H1 (cell line): ENCODE measurements around the gene TK1. TPM values are rescaled to one million over a fixed set of nuclear protein-coding genes. Genes with fewer than 3 reads are reported as not detected.
A peak's percentile ranks its signal among the peaks of the same experiment; 100 is the strongest.

Experiments
- CTCF ChIA-PET: fragments of 300-600 bp; sonication (Branson Sonifier 250); formaldehyde crosslinking; loops from one replicate; lab custom pipeline; 2021; ENCODE audit not compliant: partially characterized antibody; lab: Charles Lee
- POLR2A ChIA-PET: fragments of 300-600 bp; sonication (Branson Sonifier 250); formaldehyde crosslinking; loops from one replicate; lab custom pipeline; 2021; ENCODE audit warnings: inconsistent platforms; ENCODE audit not compliant: partially characterized antibody; lab: Charles Lee
- DNase-seq, 2 experiments: peaks; one replicate each; pipeline versions ENCODE4 v3.0.0 to v3.0.0-alpha.2; 2010 to 2022; ENCODE audit warnings: low spot score in 2 of 2, low read depth in 1 of 2, mixed read lengths in 1 of 2
- FAIRE-seq: peaks from 2 replicates; lab custom pipeline; 2011; peaks lifted over from hg19 to GRCh38; lab: Jason Lieb, UNC
- H2AFZ ChIP-seq: 2 replicates; pipeline ENCODE4 v1.8.1; 2012; ENCODE audit warnings: low read length, inconsistent platforms
- H2AK5ac ChIP-seq: 2 replicates; pipeline ENCODE4 v1.6.1; 2013; ENCODE audit warnings: low read depth, low read length
- H2BK120ac ChIP-seq: replicated peaks from 2 replicates; pipeline ENCODE3; 2013; ENCODE audit warnings: low read depth, low read length, inconsistent platforms
- H2BK12ac ChIP-seq: 2 replicates; pipeline ENCODE4 v1.6.1; 2013; ENCODE audit warnings: low read depth, low read length
- H2BK15ac ChIP-seq: 2 replicates; pipeline ENCODE4 v1.6.1; 2013; ENCODE audit warnings: low read length
- H2BK20ac ChIP-seq: 2 replicates; pipeline ENCODE4 v1.6.1; 2013; ENCODE audit warnings: low read length
- H2BK5ac ChIP-seq: 2 replicates; pipeline ENCODE4 v1.6.1; 2013; ENCODE audit warnings: low read depth, low read length
- H3K14ac ChIP-seq: 2 replicates; pipeline ENCODE4 v1.6.1; 2013; ENCODE audit warnings: inconsistent platforms; ENCODE audit not compliant: insufficient read length
- H3K18ac ChIP-seq: 2 replicates; pipeline ENCODE4 v1.6.1; 2013; ENCODE audit warnings: low read length; ENCODE audit errors: extremely low read depth
- H3K23ac ChIP-seq: 2 replicates; pipeline ENCODE4 v1.6.1; 2013; ENCODE audit warnings: inconsistent platforms; ENCODE audit not compliant: insufficient read length
- H3K23me2 ChIP-seq: 2 replicates; pipeline ENCODE4 v1.6.1; 2013; ENCODE audit warnings: low read depth, low read length
- H3K27ac ChIP-seq: 2 replicates; pipeline ENCODE4 v1.6.1; 2011; ENCODE audit warnings: low read depth, low read length, inconsistent platforms
- H3K27me3 ChIP-seq, 4 experiments: replicated peaks in 1 of 4; 1 replicate in 1 of 4; 2 replicates in 3 of 4; pipeline versions ENCODE4 v1.6.1 to v1.8.1; 2011 to 2013; ENCODE audit warnings: low read length in 3 of 4, mild to moderate bottlenecking in 3 of 4, inconsistent platforms in 2 of 4, mixed read lengths in 2 of 4, moderate library complexity in 1 of 4; ENCODE audit not compliant: control insufficient read depth in 3 of 4, insufficient read depth in 3 of 4; ENCODE audit errors: extremely low read depth in 1 of 4
- H3K36me3 ChIP-seq, 4 experiments: 2 replicates each; pipeline versions ENCODE4 v1.6.1 to v1.8.1; 2011 to 2013; ENCODE audit warnings: mild to moderate bottlenecking in 4 of 4, low read length in 3 of 4, moderate library complexity in 2 of 4, control low read depth in 1 of 4, inconsistent platforms in 1 of 4; ENCODE audit not compliant: insufficient read depth in 4 of 4, control insufficient read depth in 2 of 4
- H3K4ac ChIP-seq: replicated peaks from 2 replicates; pipeline ENCODE3; 2013; ENCODE audit warnings: low read length, low read depth, mixed read lengths, inconsistent platforms; ENCODE audit not compliant: insufficient read length
- H3K4me1 ChIP-seq, 4 experiments: replicated peaks in 1 of 4; 1 replicate in 1 of 4; 2 replicates in 3 of 4; pipeline versions ENCODE4 v1.6.1 to v1.8.1; 2011 to 2013; ENCODE audit warnings: low read length in 3 of 4, inconsistent platforms in 2 of 4, mixed read lengths in 1 of 4; ENCODE audit not compliant: insufficient read depth in 4 of 4, control insufficient read depth in 3 of 4
- H3K4me2 ChIP-seq, 2 experiments: 2 replicates each; pipeline versions ENCODE4 v1.6.1 to v1.8.1; 2011 to 2013; ENCODE audit warnings: low read depth in 2 of 2, low read length in 2 of 2, control low read depth in 1 of 2, inconsistent platforms in 1 of 2, mild to moderate bottlenecking in 1 of 2; ENCODE audit not compliant: insufficient read depth in 1 of 2
- H3K4me3 ChIP-seq, 4 experiments: fragments of 200-600, 300-600 bp in 1 of 4; sonication (generic), shearing (Covaris generic), sonication (Bioruptor Twin) in 1 of 4; 2 replicates each; pipeline versions ENCODE4 v1.5.1 to v1.8.1; 2011 to 2016; ENCODE audit warnings: low read length in 4 of 4, low read depth in 3 of 4, control low read depth in 2 of 4, inconsistent platforms in 2 of 4, mild to moderate bottlenecking in 2 of 4, mixed read lengths in 1 of 4, moderate library complexity in 1 of 4; ENCODE audit not compliant: insufficient read depth in 2 of 4; ENCODE audit errors: extremely low read depth in 1 of 4
- H3K56ac ChIP-seq: replicated peaks from 2 replicates; pipeline ENCODE3; 2013; ENCODE audit warnings: low read depth, mild to moderate bottlenecking, mixed read lengths, low read length, inconsistent platforms; ENCODE audit not compliant: insufficient read length
- H3K79me1 ChIP-seq: 2 replicates; pipeline ENCODE4 v1.6.1; 2013; ENCODE audit warnings: low read depth, low read length, control low read depth
- H3K79me2 ChIP-seq, 2 experiments: 2 replicates each; pipeline versions ENCODE4 v1.6.1 to v1.8.1; 2012 to 2013; ENCODE audit warnings: low read length in 2 of 2, mild to moderate bottlenecking in 2 of 2, inconsistent platforms in 1 of 2; ENCODE audit not compliant: insufficient read depth in 2 of 2, control insufficient read depth in 1 of 2
- H3K9ac ChIP-seq, 4 experiments: replicated peaks in 1 of 4; 1 replicate in 1 of 4; 2 replicates in 3 of 4; pipeline versions ENCODE4 v1.6.1 to v1.8.1; 2011 to 2013; ENCODE audit warnings: low read depth in 3 of 4, low read length in 3 of 4, control low read depth in 2 of 4, mild to moderate bottlenecking in 2 of 4, moderate library complexity in 2 of 4, inconsistent platforms in 1 of 4; ENCODE audit errors: extremely low read depth in 1 of 4
- H3K9me3 ChIP-seq, 2 experiments: 2 replicates each; pipeline versions ENCODE4 v1.6.1 to v1.8.1; 2012 to 2013; ENCODE audit warnings: mild to moderate bottlenecking in 2 of 2, moderate library complexity in 2 of 2, control low read depth in 1 of 2, inconsistent platforms in 1 of 2, low read depth in 1 of 2, low read length in 1 of 2, mixed read lengths in 1 of 2; ENCODE audit not compliant: insufficient read depth in 2 of 2
- H4K20me1 ChIP-seq, 2 experiments: replicated peaks in 1 of 2; 2 replicates each; pipeline versions ENCODE3 to v1.8.1; 2011 to 2013; ENCODE audit warnings: inconsistent platforms in 2 of 2, low read length in 2 of 2, mild to moderate bottlenecking in 1 of 2; ENCODE audit not compliant: insufficient read depth in 2 of 2, control insufficient read depth in 1 of 2
- H4K5ac ChIP-seq: 2 replicates; pipeline ENCODE4 v1.6.1; 2013; ENCODE audit warnings: low read length, low read depth, mixed read lengths, inconsistent platforms; ENCODE audit not compliant: insufficient read length
- H4K8ac ChIP-seq: 2 replicates; pipeline ENCODE4 v1.8.0; 2013; ENCODE audit warnings: mild to moderate bottlenecking, moderate library complexity, low read length, inconsistent platforms; ENCODE audit not compliant: insufficient read depth; ENCODE audit errors: extremely low read depth
- H4K91ac ChIP-seq: replicated peaks from 2 replicates; pipeline ENCODE3; 2013; ENCODE audit warnings: low read length, mixed read lengths, inconsistent platforms; ENCODE audit not compliant: insufficient read length
- BRCA1 ChIP-seq: IDR thresholded peaks from 2 replicates; pipeline ENCODE4 v1.6.1; 2012; ENCODE audit warnings: low read depth, low read length, improper control_type of control experiment
- JUND ChIP-seq: IDR thresholded peaks from 2 replicates; pipeline ENCODE4 v1.6.1; 2011; ENCODE audit warnings: mild to moderate bottlenecking, improper control_type of control experiment, low read length
- NRF1 ChIP-seq: IDR thresholded peaks from 2 replicates; pipeline ENCODE4 v1.6.1; 2011; ENCODE audit warnings: mild to moderate bottlenecking, low read depth, low read length, improper control_type of control experiment
- SP2 ChIP-seq: IDR thresholded peaks from 2 replicates; pipeline ENCODE4 v1.6.1; 2012; ENCODE audit warnings: mild to moderate bottlenecking, low read length, inconsistent platforms
- WGBS, 2 experiments: shearing (Covaris generic) in 1 of 2; methylation state at CpG; one replicate each; pipeline versions ENCODE4 v1.1.6 to v1.1.7; 2013 to 2015; ENCODE audit warnings: low lambda C conversion rate in 2 of 2, mixed read lengths in 2 of 2, inconsistent platforms in 1 of 2, low coverage in 1 of 2, missing lambda C conversion rate in 1 of 2; ENCODE audit not compliant: insufficient replicate concordance in 2 of 2, insufficient coverage in 1 of 2, insufficient read length in 1 of 2; ENCODE audit errors: extremely low coverage in 1 of 2, missing lambda C conversion rate in 1 of 2; 5-methylcytosine and 5-hydroxymethylcytosine counted together
- polyA plus RNA-seq, 7 experiments: library from polyadenylated mRNA; depleted of rRNA in 3 of 7; stranded (reverse) in 5 of 7; unstranded in 2 of 7; fragments of >200 nt in 5 of 7; fragments of 200-250 nt in 2 of 7; gene quantifications; 1 replicate in 5 of 7; 2 replicates in 1 of 7; 4 replicates in 1 of 7; pipeline versions ENCODE4 v1.2.1 to v1.2.3, GENCODE V29; 2011 to 2013; ENCODE audit warnings: missing spikeins in 2 of 7, mixed read lengths in 2 of 7
- total RNA-seq: library from RNA; stranded (reverse); fragmentation: NEBNext Ultra II Directional; extraction: Animal tissue kit (Norgen Biotek cat#: 25700); gene quantifications from 2 replicates; pipeline ENCODE4 v1.2.1, GENCODE V29; 2021
- TF ChIP-seq, protein P1 (sequence below): IDR thresholded peaks from 2 replicates; pipeline ENCODE4 v1.6.1; 2012; ENCODE audit warnings: low read length, inconsistent platforms

Gene TK1
- total and polyA plus RNA-seq, 2 of the 8 experiments (the other 6 are each of a cell fraction or from before 2014, with no cell fraction given) = 66.9 to 147 TPM

DNA sequence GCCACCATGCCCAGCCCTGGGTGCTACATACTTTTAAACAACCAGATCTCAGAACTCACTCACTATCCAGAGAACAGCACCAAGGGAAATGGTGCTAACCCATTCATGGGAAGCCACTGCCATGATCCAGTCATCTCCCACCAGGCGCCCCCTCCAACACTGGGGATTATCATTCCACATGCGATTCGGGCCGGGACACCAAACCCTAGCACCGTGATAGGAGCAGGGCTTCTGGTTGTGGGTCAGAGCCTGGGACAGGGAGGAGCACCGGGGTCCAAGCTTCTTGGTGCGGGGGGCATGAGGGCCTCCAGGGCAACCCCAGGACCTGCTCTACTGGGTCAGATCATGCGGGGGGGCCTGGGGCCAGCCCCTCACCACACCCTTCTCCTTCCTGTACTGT lies 49.0 kb upstream of the TK1 start:
- H3K4me2 ChIP-seq = no peak overlapping the region
- no peak overlapping the region for H3K4me3 ChIP-seq
- no peak overlapping the region for H3K4ac ChIP-seq
- H2BK12ac ChIP-seq = no peak overlapping the region
- H3K23me2 ChIP-seq = peaks cover 5% of the 10 kb centered on the region; the same call in 1 of the 2 replicates
- H3K9me3 ChIP-seq = no peaks in the 10 kb centered on the region
- H4K91ac ChIP-seq = no peak overlapping the region
- no peaks in the 10 kb centered on the region for H3K79me1 ChIP-seq
- no peaks in the 10 kb centered on the region for H3K79me2 ChIP-seq
- no peak overlapping the region for H2BK5ac ChIP-seq
- no peak overlapping the region for H4K8ac ChIP-seq
- DNase-seq (no peak), FAIRE-seq (no peak)
- no peak for TF ChIP-seq NRF1
- no peak for TF ChIP-seq BRCA1
- no peak for TF ChIP-seq JUND
- TF ChIP-seq, protein P1, sequence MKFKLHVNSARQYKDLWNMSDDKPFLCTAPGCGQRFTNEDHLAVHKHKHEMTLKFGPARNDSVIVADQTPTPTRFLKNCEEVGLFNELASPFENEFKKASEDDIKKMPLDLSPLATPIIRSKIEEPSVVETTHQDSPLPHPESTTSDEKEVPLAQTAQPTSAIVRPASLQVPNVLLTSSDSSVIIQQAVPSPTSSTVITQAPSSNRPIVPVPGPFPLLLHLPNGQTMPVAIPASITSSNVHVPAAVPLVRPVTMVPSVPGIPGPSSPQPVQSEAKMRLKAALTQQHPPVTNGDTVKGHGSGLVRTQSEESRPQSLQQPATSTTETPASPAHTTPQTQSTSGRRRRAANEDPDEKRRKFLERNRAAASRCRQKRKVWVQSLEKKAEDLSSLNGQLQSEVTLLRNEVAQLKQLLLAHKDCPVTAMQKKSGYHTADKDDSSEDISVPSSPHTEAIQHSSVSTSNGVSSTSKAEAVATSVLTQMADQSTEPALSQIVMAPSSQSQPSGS = no peak
- no peak for TF ChIP-seq SP2
- peaks cover 0 to 20% (median 18%) of the 10 kb centered on the region in 4 experiments; a peak in 6 of 7 replicates for H3K27me3 ChIP-seq
- ChIA-PET POLR2A (interaction anchor here (2.4 to 2.5 kb wide), 2 partner anchors 15 to 49 kb away, joined by 8 to 11 read pairs; partner anchors contain the start of genes AFMID and TK1), CTCF (interaction anchor here (0.6 to 5.9 kb wide), 4 partner anchors 11 to 20 kb away, joined by 3 to 53 read pairs (median 14); no protein-coding TSS in a partner anchor)
- WGBS, 2 experiments = 79% methylated on average over 7 of the region's 8 CpGs; no CpG with 5 or more reads in 1 of the 2 experiments
- no peak overlapping the region for H2AK5ac ChIP-seq
- no peaks in the 10 kb centered on the region for H3K36me3 ChIP-seq
- no peak overlapping the region for H3K23ac ChIP-seq
- H3K27ac ChIP-seq = no peak overlapping the region
- no peak overlapping the region for H3K56ac ChIP-seq
- H3K4me1 ChIP-seq = peaks cover 0 to 12% (median 5%) of the 10 kb centered on the region in 4 experiments; a peak in 5 of 7 replicates
- H2BK120ac ChIP-seq = no peak overlapping the region
- no peak overlapping the region for H3K14ac ChIP-seq
- no peak overlapping the region for H3K9ac ChIP-seq
- no peak overlapping the region for H2AFZ ChIP-seq
- peaks cover 0 to 2% of the 10 kb centered on the region in 2 experiments for H4K20me1 ChIP-seq
- H4K5ac ChIP-seq = no peak overlapping the region
- no peak overlapping the region for H2BK20ac ChIP-seq
- H2BK15ac ChIP-seq = 0 out of 2 replicates have a peak overlapping the region, but pooled peaks have one; percentile 46
- H3K18ac ChIP-seq = no peak overlapping the region
